ENCODE results near the gene GCGR. TPM values are rescaled to one million over a fixed set of nuclear protein-coding genes. Genes with fewer than 3 reads are reported as not detected.

Gene GCGR
- total RNA-seq, 1 experiment from 2014 or later = not detected

GRCh38 chr17:81859906-81860755, 56.2 kb downstream of the GCGR start, which contains the start of gene P4HB:
Gene P4HB (minus strand): TSS chr17:81860535. CDS start chr17:81860471, 64 bp downstream.
- in situ Hi-C loops (cut with HindIII; ENCODE audit: low pct_unique_long_range_greater_than_20kb, low sequenced_read_pairs) = no loop called here
- DNase-seq (ENCODE audit: low read depth, low spot score) = no peak

- DNase-seq (ENCODE audit: low read depth, low spot score) = peak; percentile 100
- in situ Hi-C loops (cut with HindIII; ENCODE audit: low pct_unique_long_range_greater_than_20kb, low sequenced_read_pairs) = no loop called here
These were observed 57.0 kb downstream of the GCGR start for GRCh38 chr17:81860756-81861568.

GRCh38 chr17:81863123-81863675, 59.2 kb downstream of the GCGR start:
- in situ Hi-C loops (cut with HindIII; ENCODE audit: low pct_unique_long_range_greater_than_20kb, low sequenced_read_pairs) = no loop called here
- DNase-seq (ENCODE audit: low read depth, low spot score) = no peak

Other genes with a start within 250 kb of the GCGR start
- gene NPLOC4, start 167.0 kb upstream of the GCGR start, total RNA-seq (2014; rRNA removed; shearing (Covaris generic)) = 139 TPM in 2 replicates
- 70.6 and 85.2 TPM in 2 replicates for gene TSPAN10, start 167.0 kb upstream of the GCGR start, total RNA-seq (2014; rRNA removed; shearing (Covaris generic))
- gene PDE6G, start 147.6 kb upstream of the GCGR start, total RNA-seq (2014; rRNA removed; shearing (Covaris generic)) = 0.67 TPM in 1 of 2 replicates, not detected in the other
- gene OXLD1, start 137.5 kb upstream of the GCGR start, total RNA-seq (2014; rRNA removed; shearing (Covaris generic)) = 96.8 and 106 TPM in 2 replicates
- 52.0 and 56.8 TPM in 2 replicates for gene CCDC137, start 137.4 kb upstream of the GCGR start, total RNA-seq (2014; rRNA removed; shearing (Covaris generic))
- 46.1 and 52.5 TPM in 2 replicates for gene ARL16, start 120.4 kb upstream of the GCGR start, total RNA-seq (2014; rRNA removed; shearing (Covaris generic))
- 155 and 174 TPM in 2 replicates for gene HGS, start 120.1 kb upstream of the GCGR start, total RNA-seq (2014; rRNA removed; shearing (Covaris generic))
- gene MRPL12, start 100.8 kb upstream of the GCGR start, total RNA-seq (2014; rRNA removed; shearing (Covaris generic)) = 24.9 and 29.5 TPM in 2 replicates
- gene SLC25A10, start 91.9 kb upstream of the GCGR start, total RNA-seq (2014; rRNA removed; shearing (Covaris generic)) = 45.5 and 50.6 TPM in 2 replicates
- gene MCRIP1, start 29.1 kb downstream of the GCGR start, total RNA-seq (2014; rRNA removed; shearing (Covaris generic)) = 144 and 162 TPM in 2 replicates
- 0.56 and 0.63 TPM in 2 replicates for gene PPP1R27, start 30.9 kb downstream of the GCGR start, total RNA-seq (2014; rRNA removed; shearing (Covaris generic))
- 1,826 and 1,949 TPM in 2 replicates for gene P4HB, start 56.4 kb downstream of the GCGR start, total RNA-seq (2014; rRNA removed; shearing (Covaris generic))
- 288 and 306 TPM in 2 replicates for gene ARHGDIA, start 67.2 kb downstream of the GCGR start, total RNA-seq (2014; rRNA removed; shearing (Covaris generic))
- 245 and 252 TPM in 2 replicates for gene ALYREF, start 87.4 kb downstream of the GCGR start, total RNA-seq (2014; rRNA removed; shearing (Covaris generic))
- gene ANAPC11, start 87.6 kb downstream of the GCGR start, total RNA-seq (2014; rRNA removed; shearing (Covaris generic)) = 315 and 336 TPM in 2 replicates
- 0.08 and 0.34 TPM in 2 replicates for gene NPB, start 98.1 kb downstream of the GCGR start, total RNA-seq (2014; rRNA removed; shearing (Covaris generic))
- 86.6 and 105 TPM in 2 replicates for gene PCYT2, start 107.2 kb downstream of the GCGR start, total RNA-seq (2014; rRNA removed; shearing (Covaris generic))
- gene SIRT7, start 114.0 kb downstream of the GCGR start, total RNA-seq (2014; rRNA removed; shearing (Covaris generic)) = 23.6 and 24.7 TPM in 2 replicates
- gene MAFG, start 123.6 kb downstream of the GCGR start, total RNA-seq (2014; rRNA removed; shearing (Covaris generic)) = 73.1 and 73.9 TPM in 2 replicates
- gene PYCR1, start 133.2 kb downstream of the GCGR start, total RNA-seq (2014; rRNA removed; shearing (Covaris generic)) = 335 and 351 TPM in 2 replicates
- not detected in 2 replicates for gene MYADML2, start 143.1 kb downstream of the GCGR start, total RNA-seq (2014; rRNA removed; shearing (Covaris generic))
- 3.0 TPM in 2 replicates for gene NOTUM, start 157.0 kb downstream of the GCGR start, total RNA-seq (2014; rRNA removed; shearing (Covaris generic))
- gene ASPSCR1, start 173.5 kb downstream of the GCGR start, total RNA-seq (2014; rRNA removed; shearing (Covaris generic)) = 80.5 and 81.9 TPM in 2 replicates
- 130 and 134 TPM in 2 replicates for gene CENPX, start 218.7 kb downstream of the GCGR start, total RNA-seq (2014; rRNA removed; shearing (Covaris generic))
- gene LRRC45, start 219.2 kb downstream of the GCGR start, total RNA-seq (2014; rRNA removed; shearing (Covaris generic)) = 33.7 and 40.4 TPM in 2 replicates
- gene RAC3, start 227.5 kb downstream of the GCGR start, total RNA-seq (2014; rRNA removed; shearing (Covaris generic)) = 38.0 and 45.8 TPM in 2 replicates
- 120 and 129 TPM in 2 replicates for gene DCXR, start 233.5 kb downstream of the GCGR start, total RNA-seq (2014; rRNA removed; shearing (Covaris generic))
- 29.2 and 29.3 TPM in 2 replicates for gene RFNG, start 247.7 kb downstream of the GCGR start, total RNA-seq (2014; rRNA removed; shearing (Covaris generic))
- gene GPS1, start 247.7 kb downstream of the GCGR start, total RNA-seq (2014; rRNA removed; shearing (Covaris generic)) = 284 and 295 TPM in 2 replicates

Data from SK-MEL-5 (cell line).